KG1 (cell line): ENCODE data around the gene GLI3.

ENCODE experiments used
- DNase-seq: peaks from one replicate; lab custom pipeline; 2025; lab: John Stamatoyannopoulos, UW

GLI3 gene

DNA sequence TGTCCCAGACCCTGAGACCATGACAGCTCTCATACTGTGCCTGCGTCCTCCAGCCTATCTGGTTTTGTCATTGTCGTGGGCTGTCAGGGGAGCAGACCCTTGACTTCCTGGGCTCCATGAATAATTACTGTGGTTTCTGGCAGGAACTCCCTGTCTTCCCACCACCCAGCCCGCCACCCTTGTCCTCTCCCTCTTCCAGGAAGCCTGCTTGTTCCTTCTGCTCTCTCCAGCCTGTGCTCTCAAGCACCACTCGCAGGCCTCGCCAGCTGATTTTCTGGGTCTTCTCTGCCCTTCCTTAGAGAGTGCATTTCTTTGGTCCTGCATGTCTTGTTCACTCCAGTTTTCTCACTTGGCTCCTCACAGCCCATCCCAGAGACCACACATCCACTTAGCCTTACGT is 309.6 kb downstream of the GLI3 start:
- no peak for DNase-seq

DNA sequence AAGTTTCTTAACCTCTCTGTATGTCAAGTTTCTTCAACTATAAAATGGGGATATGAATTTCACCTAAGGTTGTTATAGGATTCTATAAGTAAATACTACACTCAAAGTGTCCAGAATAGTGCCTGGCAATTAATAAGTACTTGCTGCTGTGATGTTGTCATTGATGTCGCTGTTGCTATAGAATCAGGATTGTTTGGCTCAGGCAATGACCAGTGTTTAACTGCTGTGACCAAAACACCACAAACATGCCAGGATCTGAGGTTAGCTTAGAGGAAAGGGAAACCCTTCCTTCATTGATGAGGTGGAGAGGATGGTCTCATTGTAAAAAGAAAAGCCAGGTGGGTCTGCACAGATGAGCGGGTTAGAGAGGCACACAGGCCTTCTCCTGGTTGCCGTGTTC is 311.1 kb downstream of the GLI3 start:
- no peak for DNase-seq

GRCh38 chr7:41924796-41925195 is 312.2 kb downstream of the GLI3 start:
- DNase-seq: no peak

- no peak for DNase-seq
Measured at GRCh38 chr7:41922373-41922772, 314.6 kb downstream of the GLI3 start.

DNA sequence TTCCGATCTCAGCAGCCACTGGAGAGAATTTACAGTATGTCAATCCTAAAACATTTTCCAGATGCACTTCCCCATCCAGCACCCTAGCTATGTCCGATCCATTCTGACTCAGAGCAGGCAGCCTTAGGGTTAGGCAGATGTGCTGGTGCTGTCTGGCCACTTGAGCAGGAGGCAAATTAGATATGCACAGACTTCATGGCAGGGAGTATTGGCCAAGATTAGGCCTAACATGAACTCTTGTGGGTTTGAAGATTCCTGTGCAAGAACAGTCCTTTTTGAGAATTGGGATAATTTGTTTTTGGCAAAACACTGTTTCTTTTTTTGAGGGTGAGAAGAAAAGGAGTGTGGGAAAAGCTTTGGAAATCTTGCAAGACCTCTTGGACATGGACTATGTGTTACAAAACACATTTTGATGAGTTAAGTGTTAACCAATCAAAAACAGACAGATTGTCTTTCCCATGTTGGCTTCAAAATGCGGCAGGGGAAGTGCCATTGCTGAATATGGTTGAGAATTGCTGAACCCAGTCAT is 315.5 kb downstream of the GLI3 start:
- no peak for DNase-seq

- DNase-seq: no peak
Measured at GRCh38 chr7:41918597-41918996, 318.4 kb downstream of the GLI3 start.

GRCh38 chr7:41916450-41916927 is 320.5 kb downstream of the GLI3 start:
- DNase-seq: no peak

GRCh38 chr7:41915871-41916270 is 321.1 kb downstream of the GLI3 start:
- DNase-seq: no peak

GRCh38 chr7:41912851-41913567 is 324.0 kb downstream of the GLI3 start:
- DNase-seq: no peak

DNA sequence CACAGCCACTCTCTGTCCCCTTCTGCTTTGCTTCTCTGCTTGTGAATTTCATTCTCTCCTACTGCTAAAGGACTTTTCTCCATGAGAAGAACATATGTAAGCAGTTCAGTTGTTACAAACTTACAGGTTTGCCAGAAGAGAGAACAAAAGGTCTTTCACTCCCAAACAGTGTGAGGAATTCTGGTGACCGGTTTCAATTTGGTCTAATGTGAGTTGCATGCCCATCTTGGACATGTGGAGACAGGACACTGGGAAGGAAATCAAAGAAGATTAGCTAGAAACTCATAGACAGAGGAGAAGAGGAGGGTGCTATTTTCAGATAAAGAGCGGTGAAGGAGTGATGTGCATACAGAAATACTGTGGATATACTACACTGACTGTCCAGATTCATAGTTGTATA is 324.6 kb downstream of the GLI3 start:
- no peak for DNase-seq

DNA sequence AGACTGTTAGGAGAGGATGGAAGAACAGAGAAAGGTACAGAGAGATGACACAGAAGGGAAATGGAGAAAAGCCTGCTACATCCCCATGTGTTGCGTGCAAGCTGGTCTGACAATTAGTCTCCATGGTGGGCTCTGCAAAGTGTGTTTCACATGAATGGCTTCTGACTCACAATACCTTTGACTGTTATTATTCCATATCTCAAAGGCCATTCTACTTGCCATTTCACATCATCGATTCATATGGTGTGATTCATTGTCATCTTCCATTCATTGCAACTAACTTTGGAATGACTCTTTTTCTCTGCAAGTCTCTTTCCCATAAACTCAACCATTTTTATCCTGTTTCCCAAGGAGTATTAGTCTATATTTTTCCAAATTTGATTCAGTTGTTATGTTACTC is 325.2 kb downstream of the GLI3 start:
- DNase-seq: no peak
